Neural crest cell (in vitro differentiated cells): ENCODE measurements around the gene SERGEF. TPM values are rescaled to one million over a fixed set of nuclear protein-coding genes. Genes with fewer than 3 reads are reported as not detected.

ENCODE experiments used
- DNase-seq: peaks from one replicate; pipeline ENCODE4 v3.0.0; 2021; ENCODE audit warnings: low read depth, mixed read lengths, low spot score
- H3K27ac Mint-ChIP-seq: one replicate; pipeline ENCODE4 v1.8.0; 2021; ENCODE audit warnings: mild to moderate bottlenecking, mixed read lengths; ENCODE audit not compliant: unreplicated experiment
- H3K27me3 Mint-ChIP-seq: 2 replicates; pipeline ENCODE4 v1.8.0; 2021; ENCODE audit warnings: low read depth, mild to moderate bottlenecking, mixed read lengths
- H3K36me3 Mint-ChIP-seq: 2 replicates; pipeline ENCODE4 v1.8.0; 2021; ENCODE audit warnings: low read depth, mild to moderate bottlenecking, mixed read lengths
- H3K4me1 Mint-ChIP-seq: 2 replicates; pipeline ENCODE4 v1.8.0; 2021; ENCODE audit warnings: mixed read lengths
- H3K4me3 Mint-ChIP-seq: one replicate; pipeline ENCODE4 v1.8.0; 2021; ENCODE audit warnings: mild to moderate bottlenecking, mixed read lengths
- H3K9me3 Mint-ChIP-seq: 2 replicates; pipeline ENCODE4 v1.8.0; 2021; ENCODE audit warnings: mixed read lengths
- total RNA-seq: library from RNA; stranded (reverse); gene quantifications from 2 replicates; pipeline ENCODE4 v1.2.1, GENCODE V29; 2021
- TF ChIP-seq, protein P1 (sequence below): fragments of 200-600 bp; sonication (generic); conservative IDR thresholded peaks from 2 replicates; pipeline ENCODE4 v1.5.0; 2021; ENCODE audit warnings: antibody characterized with exemption, mild to moderate bottlenecking

SERGEF gene
- total RNA-seq, 1 donor from 2014 or later = 29.6 TPM

DNA sequence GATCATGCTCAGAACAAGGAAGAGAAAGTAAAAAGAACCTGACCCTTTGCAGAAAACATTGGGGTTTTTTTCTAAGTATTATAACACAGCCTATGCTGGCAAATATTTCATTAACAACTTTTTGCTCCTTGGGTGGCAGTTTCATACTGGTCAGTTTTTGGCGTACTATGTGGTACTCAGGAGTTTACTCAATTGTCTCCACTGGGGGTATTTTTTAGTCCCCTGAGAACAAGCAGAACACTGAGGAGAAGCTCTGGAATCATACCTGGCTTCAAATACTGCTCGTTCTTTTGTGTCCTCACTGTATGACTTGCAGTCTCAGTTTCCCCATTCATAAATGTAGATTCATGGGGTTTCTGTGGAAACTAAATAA lies 90.4 kb downstream of the SERGEF start:
- Mint-ChIP-seq H3K27ac (no peak overlapping the region), H3K27me3 (no peaks in the 10 kb centered on the region), H3K36me3 (peaks cover 3% of the 10 kb centered on the region), H3K4me1 (peaks cover 13% of the 10 kb centered on the region), H3K9me3 (no peaks in the 10 kb centered on the region), H3K4me3 (no peak overlapping the region)
- TF ChIP-seq, protein P1, sequence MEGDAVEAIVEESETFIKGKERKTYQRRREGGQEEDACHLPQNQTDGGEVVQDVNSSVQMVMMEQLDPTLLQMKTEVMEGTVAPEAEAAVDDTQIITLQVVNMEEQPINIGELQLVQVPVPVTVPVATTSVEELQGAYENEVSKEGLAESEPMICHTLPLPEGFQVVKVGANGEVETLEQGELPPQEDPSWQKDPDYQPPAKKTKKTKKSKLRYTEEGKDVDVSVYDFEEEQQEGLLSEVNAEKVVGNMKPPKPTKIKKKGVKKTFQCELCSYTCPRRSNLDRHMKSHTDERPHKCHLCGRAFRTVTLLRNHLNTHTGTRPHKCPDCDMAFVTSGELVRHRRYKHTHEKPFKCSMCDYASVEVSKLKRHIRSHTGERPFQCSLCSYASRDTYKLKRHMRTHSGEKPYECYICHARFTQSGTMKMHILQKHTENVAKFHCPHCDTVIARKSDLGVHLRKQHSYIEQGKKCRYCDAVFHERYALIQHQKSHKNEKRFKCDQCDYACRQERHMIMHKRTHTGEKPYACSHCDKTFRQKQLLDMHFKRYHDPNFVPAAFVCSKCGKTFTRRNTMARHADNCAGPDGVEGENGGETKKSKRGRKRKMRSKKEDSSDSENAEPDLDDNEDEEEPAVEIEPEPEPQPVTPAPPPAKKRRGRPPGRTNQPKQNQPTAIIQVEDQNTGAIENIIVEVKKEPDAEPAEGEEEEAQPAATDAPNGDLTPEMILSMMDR = no peak
- DNase-seq = no peak

DNA sequence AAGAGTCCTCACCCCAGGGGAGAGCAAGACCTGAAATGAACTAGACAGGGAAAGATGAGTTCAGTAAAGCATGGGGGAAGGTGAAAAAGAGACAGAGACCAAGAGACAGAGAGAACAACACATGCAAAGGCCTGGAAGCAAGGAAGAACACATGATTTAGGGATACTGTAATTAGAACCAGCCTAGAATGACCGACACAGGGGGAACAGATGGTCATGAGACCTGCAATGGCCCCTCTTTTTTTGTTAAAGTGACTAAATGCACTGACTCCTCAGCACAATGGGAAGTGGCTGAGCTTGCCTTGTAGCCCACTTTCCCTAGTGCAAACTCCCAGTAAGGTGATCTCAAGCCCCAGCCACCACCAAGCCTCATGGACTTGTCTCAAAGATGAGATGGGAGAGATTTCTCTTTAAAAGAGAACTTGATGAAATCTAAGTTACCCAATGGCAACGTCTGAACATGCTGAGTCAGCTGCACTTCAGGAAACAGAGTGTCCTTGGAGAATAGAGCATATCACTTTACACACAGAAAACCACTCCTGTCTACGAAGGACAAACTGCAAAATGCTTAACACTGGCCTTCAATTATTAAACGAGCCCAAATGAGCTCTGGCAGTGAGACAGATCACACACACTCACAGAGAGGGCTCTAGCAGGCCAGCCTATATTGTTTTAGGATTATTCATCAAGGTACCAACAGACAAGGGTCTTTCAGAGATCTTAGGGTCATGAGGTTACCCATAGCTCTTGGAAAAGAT lies 91.0 kb downstream of the SERGEF start:
- peaks cover 3% of the 10 kb centered on the region for H3K36me3 Mint-ChIP-seq
- H3K9me3 Mint-ChIP-seq = no peaks in the 10 kb centered on the region
- DNase-seq = no peak
- peaks cover 9% of the 10 kb centered on the region for H3K4me1 Mint-ChIP-seq
- no peak overlapping the region for H3K4me3 Mint-ChIP-seq
- H3K27ac Mint-ChIP-seq = no peak overlapping the region
- H3K27me3 Mint-ChIP-seq = no peaks in the 10 kb centered on the region
- TF ChIP-seq, protein P1 = no peak

DNA sequence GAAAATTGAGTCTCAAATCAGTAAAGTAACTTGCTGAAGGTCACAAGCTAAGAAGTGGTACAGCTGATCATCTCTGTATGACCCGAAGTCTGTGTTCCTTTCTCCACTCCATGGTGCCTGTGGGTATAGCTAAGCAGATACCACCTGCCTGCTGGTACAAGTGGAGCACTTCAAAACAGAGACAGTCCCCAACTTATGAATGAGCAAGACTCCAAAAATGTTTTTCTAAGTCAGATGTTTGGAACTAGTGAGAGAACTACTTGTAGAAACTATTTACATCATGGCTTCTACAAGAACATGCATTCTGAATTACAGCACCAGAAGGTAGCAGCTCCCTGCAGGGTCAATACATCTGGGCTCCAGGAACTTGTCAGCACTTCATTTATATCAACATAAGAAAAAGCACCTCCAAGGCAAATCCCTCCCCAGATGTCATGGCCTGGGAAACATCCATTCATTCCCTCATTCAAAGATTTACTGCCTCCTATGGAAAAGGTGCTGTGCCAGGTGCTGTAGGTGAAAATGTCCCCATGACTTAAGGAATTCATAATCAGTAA lies 94.7 kb downstream of the SERGEF start:
- no peaks in the 10 kb centered on the region for H3K36me3 Mint-ChIP-seq
- H3K4me3 Mint-ChIP-seq = no peak overlapping the region
- DNase-seq = no peak
- H3K4me1 Mint-ChIP-seq = peaks cover 20% of the 10 kb centered on the region
- H3K27me3 Mint-ChIP-seq = no peaks in the 10 kb centered on the region
- H3K27ac Mint-ChIP-seq = peak overlapping the region; percentile 44
- H3K9me3 Mint-ChIP-seq = no peaks in the 10 kb centered on the region
- TF ChIP-seq, protein P1 = no peak

DNA sequence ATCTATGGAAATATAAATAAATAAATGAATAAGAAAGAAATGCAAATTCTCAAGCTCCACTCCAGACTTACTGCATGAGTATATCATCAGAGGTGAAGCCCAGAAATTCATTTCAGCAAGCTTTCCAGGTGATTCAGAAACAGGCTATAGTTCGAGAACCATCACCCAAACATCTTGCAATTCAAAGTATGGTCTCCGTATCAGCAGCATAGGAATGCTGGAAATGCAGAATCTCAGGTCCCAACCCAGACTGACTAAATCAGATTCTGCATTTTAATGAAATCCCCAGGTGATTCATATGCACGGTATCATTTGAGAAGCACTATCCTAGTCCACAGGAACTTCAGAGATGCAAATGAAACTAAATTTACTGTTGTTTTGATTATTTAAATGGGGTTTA lies 95.3 kb downstream of the SERGEF start:
- no peak overlapping the region for H3K4me3 Mint-ChIP-seq
- peaks cover 23% of the 10 kb centered on the region for H3K4me1 Mint-ChIP-seq
- no peaks in the 10 kb centered on the region for H3K36me3 Mint-ChIP-seq
- H3K27ac Mint-ChIP-seq = no peak overlapping the region
- TF ChIP-seq, protein P1 = no peak
- DNase-seq = no peak
- H3K9me3 Mint-ChIP-seq = no peaks in the 10 kb centered on the region
- H3K27me3 Mint-ChIP-seq = no peaks in the 10 kb centered on the region

DNA sequence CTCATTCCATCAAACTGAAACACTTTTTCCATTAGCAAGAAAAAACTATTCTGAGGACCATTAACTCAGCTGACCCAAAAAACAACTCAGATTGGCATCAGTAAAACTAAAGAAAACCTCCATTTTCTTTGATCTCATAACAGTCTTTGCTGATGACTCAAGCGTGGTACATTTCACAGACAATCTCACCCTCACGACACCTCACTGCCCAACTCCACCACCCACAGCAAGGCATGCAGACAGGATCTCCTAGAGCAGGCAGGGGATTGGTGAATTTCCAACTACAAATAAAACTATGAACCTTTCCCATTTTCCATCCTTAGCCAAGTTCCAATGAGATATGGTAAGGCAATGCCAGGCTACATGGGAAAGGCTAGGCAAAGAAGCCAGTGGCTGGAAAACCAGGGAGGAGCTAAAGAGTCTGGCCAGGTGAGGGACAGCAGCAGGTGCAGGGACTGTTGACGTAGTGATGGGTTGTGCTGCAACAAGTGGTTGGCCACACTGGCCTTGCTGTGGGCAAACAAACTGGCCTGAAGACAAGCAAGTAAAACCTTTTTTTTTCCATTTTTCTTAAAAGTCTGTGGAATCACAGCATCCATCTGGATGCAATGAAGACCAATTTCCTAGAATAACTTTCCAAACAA lies 97.2 kb downstream of the SERGEF start:
- Mint-ChIP-seq H3K27ac (no peak overlapping the region), H3K9me3 (no peaks in the 10 kb centered on the region), H3K4me1 (peaks cover 14% of the 10 kb centered on the region), H3K4me3 (no peak overlapping the region), H3K36me3 (no peaks in the 10 kb centered on the region), H3K27me3 (no peaks in the 10 kb centered on the region)
- DNase-seq = no peak
- TF ChIP-seq, protein P1 = no peak
